Smooth muscle cell of trachea (primary cell): ENCODE measurements around the gene OR2AK2. TPM values are rescaled to one million over a fixed set of nuclear protein-coding genes. Genes with fewer than 3 reads are reported as not detected.

ENCODE experiments used
- total RNA-seq: library from RNA; depleted of rRNA; stranded (reverse); fragments of >200 nt; gene quantifications from 2 replicates; pipeline ENCODE4 v1.2.1, GENCODE V29; 2014

Gene OR2AK2, protein sequence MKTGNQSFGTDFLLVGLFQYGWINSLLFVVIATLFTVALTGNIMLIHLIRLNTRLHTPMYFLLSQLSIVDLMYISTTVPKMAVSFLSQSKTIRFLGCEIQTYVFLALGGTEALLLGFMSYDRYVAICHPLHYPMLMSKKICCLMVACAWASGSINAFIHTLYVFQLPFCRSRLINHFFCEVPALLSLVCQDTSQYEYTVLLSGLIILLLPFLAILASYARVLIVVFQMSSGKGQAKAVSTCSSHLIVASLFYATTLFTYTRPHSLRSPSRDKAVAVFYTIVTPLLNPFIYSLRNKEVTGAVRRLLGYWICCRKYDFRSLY
- not detected in 2 replicates for total RNA-seq

DNA sequence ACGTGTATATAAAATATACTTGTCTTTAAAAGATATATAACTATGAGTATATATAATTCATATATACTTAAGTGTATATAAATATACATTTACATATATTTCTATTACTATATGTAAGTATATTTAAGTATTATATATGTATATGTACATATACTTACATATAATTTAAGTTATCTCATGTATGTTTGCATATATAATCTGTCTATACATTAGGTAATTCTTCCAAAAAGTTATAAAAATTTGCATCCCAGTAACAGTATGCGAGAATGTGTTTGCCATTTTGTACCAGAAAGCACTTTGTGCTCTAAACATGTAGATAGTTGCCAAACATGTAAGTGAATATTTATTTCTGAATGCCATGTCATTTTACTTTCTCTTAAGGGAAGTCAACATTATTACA, at the start of gene OR2AK2:
Gene OR2AK2 (plus strand): TSS at position 301 of the 400 bp plus-strand sequence. CDS start 144 bp downstream, outside the sequence.

DNA sequence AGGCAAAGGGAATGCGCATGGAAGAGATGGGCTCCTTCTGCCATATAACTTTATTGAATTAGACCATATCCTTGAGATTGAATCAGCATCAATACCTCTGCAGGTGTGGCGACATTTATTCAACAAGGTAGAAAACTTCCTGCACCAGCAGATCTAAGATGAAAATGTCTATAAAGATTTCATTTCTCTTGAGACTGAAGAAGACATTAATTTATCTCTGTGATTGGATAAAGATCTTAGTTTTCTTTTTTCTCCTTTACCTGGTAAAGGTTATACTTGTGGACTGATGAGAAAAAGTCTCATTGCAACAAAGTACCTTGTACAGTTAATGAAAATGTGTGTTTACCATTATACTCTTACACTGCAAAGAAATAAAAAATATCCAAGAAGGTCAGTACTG, 45.1 kb upstream of the OR2AK2 start, which contains the start of gene OR2T8:
Gene OR2T8 (plus strand): TSS at position 301 of the 400 bp plus-strand sequence. CDS start 766 bp downstream, outside the sequence.

DNA sequence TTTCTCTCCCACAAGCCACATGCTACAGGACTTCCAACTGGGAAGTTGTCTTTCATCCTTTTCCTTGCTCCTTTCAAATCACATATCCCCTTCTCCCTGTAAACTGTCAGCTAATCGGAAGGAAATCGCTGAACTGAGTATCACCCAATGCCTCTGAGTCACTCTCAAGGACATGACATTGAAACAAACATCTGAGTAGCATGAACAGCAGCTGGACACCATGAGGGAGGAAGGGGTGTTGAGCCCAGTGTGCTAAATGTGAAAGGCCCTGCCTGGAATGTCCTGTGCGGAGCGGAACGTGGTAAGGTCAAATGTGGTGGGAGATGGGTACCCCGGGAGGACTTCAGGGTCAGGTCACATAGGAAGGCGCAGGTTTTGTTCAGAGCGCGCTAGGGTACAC, 40.2 kb upstream of the OR2AK2 start, which contains the start of gene OR2AJ1:
Gene OR2AJ1 (plus strand): TSS at position 22 of the 400 bp plus-strand sequence. CDS start 8,880 bp downstream, outside the sequence.

DNA sequence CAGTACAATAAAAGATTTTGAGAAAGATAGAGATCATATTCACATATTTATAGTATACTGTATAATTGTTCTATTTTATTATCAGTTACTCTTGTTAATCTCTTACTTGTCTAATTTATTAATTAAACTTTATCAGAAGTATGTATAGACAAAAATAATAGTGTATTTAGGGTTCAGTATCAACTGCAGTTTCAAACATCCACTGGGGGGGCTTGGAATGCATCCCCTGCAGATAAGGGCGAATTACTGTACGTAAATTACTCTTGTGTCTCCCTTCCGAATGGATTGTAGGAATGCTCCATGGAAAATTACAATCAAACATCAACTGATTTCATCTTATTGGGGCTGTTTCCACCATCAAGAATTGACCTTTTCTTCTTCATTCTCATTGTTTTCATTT, 16.5 kb upstream of the OR2AK2 start, which contains the start of gene OR2L8:
Gene OR2L8 (plus strand): TSS at position 301 of the 400 bp plus-strand sequence. CDS start 0 bp downstream, at position 301.

DNA sequence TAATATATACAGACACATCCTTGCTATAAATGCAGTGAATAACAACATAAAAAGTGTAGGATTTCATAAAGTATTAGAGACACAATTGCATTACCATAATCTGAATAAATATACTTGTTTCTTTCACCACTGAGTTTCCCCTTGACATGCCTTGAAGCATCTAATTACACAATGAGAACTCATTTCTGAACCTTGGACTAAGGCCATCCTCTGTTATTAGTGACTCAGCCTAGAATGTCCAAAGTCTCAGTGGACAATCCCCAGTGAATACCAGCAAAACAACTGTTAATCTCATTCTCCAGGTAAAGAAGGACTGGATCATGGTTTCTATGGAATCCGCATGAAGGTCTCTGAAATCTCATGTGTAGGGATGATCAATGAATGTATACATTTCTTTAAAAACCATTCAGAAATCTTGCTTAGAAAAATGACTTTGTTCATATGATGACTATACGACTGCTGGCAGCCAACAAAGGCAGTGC, 48.2 kb downstream of the OR2AK2 start, which contains the start of gene OR2L5:
Gene OR2L5 (plus strand): TSS at position 432 of the 482 bp plus-strand sequence. CDS start 8,288 bp downstream, outside the sequence.

Other genes starting within 250 kb of the OR2AK2 start
- not detected in 2 replicates for gene OR6F1, start 248.6 kb upstream of the OR2AK2 start, total RNA-seq
- gene OR14K1, start 226.6 kb upstream of the OR2AK2 start, total RNA-seq, result not detected in 2 replicates
- not detected in 2 replicates for gene OR14A2, start 217.1 kb upstream of the OR2AK2 start, total RNA-seq
- gene OR1C1, start 204.7 kb upstream of the OR2AK2 start, total RNA-seq, result not detected in 2 replicates
- gene OR14A16, start 141.1 kb upstream of the OR2AK2 start, total RNA-seq, result not detected in 2 replicates
- gene OR11L1, start 123.3 kb upstream of the OR2AK2 start, total RNA-seq, result not detected in 2 replicates
- gene TRIM58, start 108.0 kb upstream of the OR2AK2 start, total RNA-seq, result under 0.01 TPM in 1 of 2 replicates, not detected in the other
- gene OR2W3, start 69.6 kb upstream of the OR2AK2 start, total RNA-seq, result not detected in 2 replicates
- not detected in 2 replicates for gene OR2T8, start 45.0 kb upstream of the OR2AK2 start, total RNA-seq
- not detected in 2 replicates for gene OR2AJ1, start 40.3 kb upstream of the OR2AK2 start, total RNA-seq
- gene OR2L8, start 16.4 kb upstream of the OR2AK2 start, total RNA-seq, result not detected in 2 replicates
- not detected in 2 replicates for gene OR2L5, start 48.4 kb downstream of the OR2AK2 start, total RNA-seq
- gene OR2L2, start 64.8 kb downstream of the OR2AK2 start, total RNA-seq, result under 0.01 TPM in 1 of 2 replicates, not detected in the other
- gene OR2L3, start 81.6 kb downstream of the OR2AK2 start, total RNA-seq, result not detected in 2 replicates
- not detected in 2 replicates for gene OR2L13, start 130.0 kb downstream of the OR2AK2 start, total RNA-seq
- gene OR2M5, start 179.9 kb downstream of the OR2AK2 start, total RNA-seq, result not detected in 2 replicates
- gene OR2M2, start 209.6 kb downstream of the OR2AK2 start, total RNA-seq, result not detected in 2 replicates
- gene OR2M3, start 232.0 kb downstream of the OR2AK2 start, total RNA-seq, result not detected in 2 replicates